ENCODE measurements around the gene ELFN2. TPM values are rescaled to one million over a fixed set of nuclear protein-coding genes. Genes with fewer than 3 reads are reported as not detected.

Gene ELFN2
- total and polyA plus RNA-seq, 4 experiments from 2014 or later = 0.32 to 0.55 TPM; not detected in 2

DNA sequence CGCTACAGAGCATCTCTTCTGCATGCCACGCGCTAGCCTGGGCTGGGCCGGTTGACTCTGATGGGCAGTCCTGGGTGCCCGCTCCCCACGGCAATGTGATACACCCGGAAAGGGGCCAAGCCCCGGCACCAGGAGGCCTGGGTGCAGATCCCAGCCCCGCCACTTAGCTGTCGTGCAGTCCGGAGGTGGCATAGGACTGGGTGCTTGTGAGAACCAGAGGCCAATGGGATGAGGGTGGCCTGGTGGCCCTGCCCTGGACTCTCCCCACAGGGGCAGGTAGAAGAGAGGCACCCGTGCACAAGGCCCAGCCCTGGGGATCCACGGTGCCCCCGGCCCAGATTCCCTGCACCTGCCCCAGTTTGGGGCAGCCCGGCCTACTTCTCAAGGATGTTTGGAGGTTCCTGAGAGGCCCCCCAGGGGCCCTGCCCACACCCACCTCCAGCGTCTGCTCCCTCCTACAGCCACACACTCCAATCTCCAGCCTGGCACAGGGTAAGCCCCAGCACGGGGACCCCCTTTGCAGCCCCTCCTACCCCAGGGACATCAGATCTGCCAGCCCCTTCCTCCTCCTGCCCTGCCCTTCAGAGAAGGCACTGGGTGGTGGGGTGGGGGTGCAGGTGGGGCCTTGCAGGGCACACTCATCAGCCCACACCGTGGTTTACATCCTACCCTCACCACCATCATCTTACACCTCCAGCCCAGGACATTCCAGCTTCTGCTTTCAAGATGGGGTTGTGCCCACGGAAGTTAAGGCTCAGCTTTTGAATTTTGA lies 78.0 kb downstream of the ELFN2 start:
- H3K4me1 ChIP-seq (ENCODE audit: insufficient read depth, low read length) = no peaks in the 10 kb centered on the region
- Mint-ChIP-seq H3K4me3 (no peak overlapping the region), H3K9me3 (peaks cover 0 to 1% (median 0%) of the 10 kb centered on the region in 8 donors), H3K4me1 (peaks cover 0 to 1% (median 0%) of the 10 kb centered on the region in 4 donors), H3K27ac (no peak overlapping the region), H3K27me3 (peaks cover 0 to 2% of the 10 kb centered on the region in 2 donors), H3K36me3 (no peaks in the 10 kb centered on the region)
- H3K36me3 ChIP-seq (ENCODE audit: insufficient read depth, low read length) = no peaks in the 10 kb centered on the region
- no peaks in the 10 kb centered on the region for H3K9me3 ChIP-seq (ENCODE audit: control insufficient read depth in 1 of 2, low read length in 2 of 2)
- no peak for DNase-seq
- no peaks in the 10 kb centered on the region for H3K27me3 ChIP-seq (ENCODE audit: insufficient read depth, low read length)
- ChIA-PET POLR2A (ENCODE audit: partially characterized antibody) (no interaction called here), CTCF (ENCODE audit: partially characterized antibody) (no interaction called here)
- no peak overlapping the region for H3K4me3 ChIP-seq (ENCODE audit: low read length in 2 of 2)
- intact Hi-C loops (cut with micrococcal nuclease) = no loop called here
- H3K27ac ChIP-seq (ENCODE audit: low read depth, low read length) = no peak overlapping the region

GRCh38 chr22:37346505-37346895 lies 80.8 kb downstream of the ELFN2 start:
- H3K36me3 ChIP-seq (ENCODE audit: insufficient read depth, low read length) = no peaks in the 10 kb centered on the region
- POLR2A ChIA-PET (ENCODE audit: partially characterized antibody) = no interaction called here
- no peaks in the 10 kb centered on the region for H3K36me3 Mint-ChIP-seq
- peaks cover 0 to 1% (median 0%) of the 10 kb centered on the region in 4 donors for H3K4me1 Mint-ChIP-seq
- CTCF ChIA-PET (ENCODE audit: partially characterized antibody) = no interaction called here
- H3K9me3 ChIP-seq (ENCODE audit: control insufficient read depth in 1 of 2, low read length in 2 of 2) = no peaks in the 10 kb centered on the region
- no peak overlapping the region for H3K27ac Mint-ChIP-seq
- H3K27me3 ChIP-seq (ENCODE audit: insufficient read depth, low read length) = no peaks in the 10 kb centered on the region
- no peak overlapping the region for H3K4me3 Mint-ChIP-seq
- no peak for DNase-seq
- no peak overlapping the region for H3K4me3 ChIP-seq (ENCODE audit: low read length in 2 of 2)
- peaks cover 0 to 1% (median 0%) of the 10 kb centered on the region in 8 donors for H3K9me3 Mint-ChIP-seq
- H3K27me3 Mint-ChIP-seq = peaks cover 0 to 2% of the 10 kb centered on the region in 2 donors
- H3K27ac ChIP-seq (ENCODE audit: low read depth, low read length) = no peak overlapping the region
- H3K4me1 ChIP-seq (ENCODE audit: insufficient read depth, low read length) = no peaks in the 10 kb centered on the region
- intact Hi-C loops (cut with micrococcal nuclease) = no loop called here

DNA sequence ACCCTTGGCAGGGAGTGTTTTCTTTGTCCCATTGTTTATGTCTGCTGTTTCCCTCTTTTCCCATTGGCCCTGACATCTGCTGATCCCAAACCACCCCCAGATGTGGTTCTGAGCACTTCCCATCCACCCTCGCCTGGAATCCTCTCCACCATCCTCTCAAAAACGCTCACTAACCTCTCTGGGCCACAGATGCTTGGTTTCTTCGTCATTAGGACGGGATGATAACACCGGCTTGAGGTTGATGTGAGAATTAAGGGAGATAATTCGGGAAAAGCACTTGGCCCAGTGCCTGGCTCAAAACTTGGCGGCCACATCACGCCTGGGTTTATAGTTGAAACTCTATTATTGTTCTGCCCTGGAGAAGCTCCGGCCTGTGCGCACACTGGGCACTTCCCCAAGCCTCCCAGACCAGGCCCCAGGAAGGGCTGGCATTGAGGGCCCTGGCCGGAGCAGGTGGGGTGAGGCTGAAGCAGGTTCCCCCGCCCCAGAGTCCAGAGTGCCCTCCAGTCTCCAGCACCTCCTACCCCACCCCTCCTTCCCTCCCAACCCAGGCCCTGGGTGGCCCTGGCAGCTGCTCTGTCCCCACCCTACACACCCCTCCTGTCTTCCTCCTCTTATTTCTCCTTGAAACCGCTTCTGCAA lies 81.3 kb downstream of the ELFN2 start:
- Histone ChIP-seq H3K4me1 (ENCODE audit: insufficient read depth, low read length) (no peaks in the 10 kb centered on the region), H3K27me3 (ENCODE audit: insufficient read depth, low read length) (no peaks in the 10 kb centered on the region), H3K9me3 (ENCODE audit: control insufficient read depth in 1 of 2, low read length in 2 of 2) (no peaks in the 10 kb centered on the region), H3K27ac (ENCODE audit: low read depth, low read length) (no peak overlapping the region), H3K4me3 (ENCODE audit: low read length in 2 of 2) (no peak overlapping the region), H3K36me3 (ENCODE audit: insufficient read depth, low read length) (no peaks in the 10 kb centered on the region)
- ChIA-PET CTCF (ENCODE audit: partially characterized antibody) (interaction anchor here (1.1 kb wide), 1 partner anchor 113 kb away, joined by 5 read pairs; no protein-coding TSS in a partner anchor), POLR2A (ENCODE audit: partially characterized antibody) (no interaction called here)
- Mint-ChIP-seq H3K4me1 (peaks cover 0 to 1% (median 0%) of the 10 kb centered on the region in 4 donors), H3K27me3 (peaks cover 0 to 2% of the 10 kb centered on the region in 2 donors), H3K27ac (no peak overlapping the region), H3K36me3 (no peaks in the 10 kb centered on the region), H3K9me3 (peaks cover 0 to 1% (median 0%) of the 10 kb centered on the region in 8 donors), H3K4me3 (no peak overlapping the region)
- intact Hi-C loops (cut with micrococcal nuclease) = no loop called here
- DNase-seq = no peak

- Histone ChIP-seq H3K27ac (ENCODE audit: low read depth, low read length) (no peak overlapping the region), H3K4me1 (ENCODE audit: insufficient read depth, low read length) (no peaks in the 10 kb centered on the region), H3K4me3 (ENCODE audit: low read length in 2 of 2) (no peak overlapping the region), H3K36me3 (ENCODE audit: insufficient read depth, low read length) (no peaks in the 10 kb centered on the region), H3K9me3 (ENCODE audit: control insufficient read depth in 1 of 2, low read length in 2 of 2) (no peaks in the 10 kb centered on the region), H3K27me3 (ENCODE audit: insufficient read depth, low read length) (no peaks in the 10 kb centered on the region)
- H3K4me1 Mint-ChIP-seq = peaks cover 0 to 1% (median 0%) of the 10 kb centered on the region in 4 donors
- no peaks in the 10 kb centered on the region for H3K36me3 Mint-ChIP-seq
- H3K9me3 Mint-ChIP-seq = peaks cover 0 to 1% (median 0%) of the 10 kb centered on the region in 8 donors
- H3K27me3 Mint-ChIP-seq = peaks cover 0 to 2% of the 10 kb centered on the region in 2 donors
- CTCF ChIA-PET (ENCODE audit: partially characterized antibody) = interaction anchor here (1.1 kb wide), 1 partner anchor 114 kb away, joined by 5 read pairs; no protein-coding TSS in a partner anchor
- peak overlapping the region in 1 of 7 donors; percentile 59 for H3K27ac Mint-ChIP-seq
- H3K4me3 Mint-ChIP-seq = no peak overlapping the region
- DNase-seq = no peak
- intact Hi-C loops (cut with micrococcal nuclease) = no loop called here
- POLR2A ChIA-PET (ENCODE audit: partially characterized antibody) = no interaction called here
These were observed 82.4 kb downstream of the ELFN2 start for GRCh38 chr22:37344735-37345449.

GRCh38 chr22:37343863-37344734 lies 83.2 kb downstream of the ELFN2 start:
- Histone ChIP-seq H3K9me3 (ENCODE audit: control insufficient read depth in 1 of 2, low read length in 2 of 2) (no peaks in the 10 kb centered on the region), H3K36me3 (ENCODE audit: insufficient read depth, low read length) (no peaks in the 10 kb centered on the region), H3K27ac (ENCODE audit: low read depth, low read length) (no peak overlapping the region), H3K27me3 (ENCODE audit: insufficient read depth, low read length) (no peaks in the 10 kb centered on the region), H3K4me3 (ENCODE audit: low read length in 2 of 2) (no peak overlapping the region), H3K4me1 (ENCODE audit: insufficient read depth, low read length) (no peaks in the 10 kb centered on the region)
- Mint-ChIP-seq H3K36me3 (no peaks in the 10 kb centered on the region), H3K4me3 (no peak overlapping the region), H3K4me1 (peaks cover 0 to 1% (median 0%) of the 10 kb centered on the region in 4 donors), H3K9me3 (peaks cover 0 to 1% (median 0%) of the 10 kb centered on the region in 8 donors), H3K27me3 (peaks cover 3 to 7% of the 10 kb centered on the region in 2 donors), H3K27ac (no peak overlapping the region)
- ChIA-PET CTCF (ENCODE audit: partially characterized antibody) (no interaction called here), POLR2A (ENCODE audit: partially characterized antibody) (no interaction called here)
- intact Hi-C loops (cut with micrococcal nuclease) = no loop called here
- DNase-seq = no peak

DNA sequence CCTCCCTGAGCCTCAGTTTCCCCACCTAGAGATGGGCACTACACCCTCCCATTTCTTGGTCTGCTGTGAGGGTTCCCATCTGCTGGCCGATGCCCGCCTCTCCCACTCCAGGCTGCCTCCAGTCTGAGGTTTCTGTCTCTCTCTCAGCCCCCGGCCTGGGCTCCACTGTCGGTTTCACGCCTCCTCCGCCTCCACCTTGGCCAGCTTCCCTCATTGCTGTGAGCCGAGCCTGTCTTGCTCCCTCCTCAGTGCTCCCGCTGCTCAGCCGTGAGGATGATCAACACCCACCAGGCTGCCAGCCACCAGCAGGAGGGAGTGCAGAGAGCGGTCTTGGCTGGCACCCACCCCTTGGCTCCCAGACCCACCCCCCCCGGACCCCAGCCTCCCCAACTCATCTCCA lies 83.9 kb downstream of the ELFN2 start:
- Histone ChIP-seq H3K27ac (ENCODE audit: low read depth, low read length) (no peak overlapping the region), H3K4me3 (ENCODE audit: low read length in 2 of 2) (no peak overlapping the region), H3K4me1 (ENCODE audit: insufficient read depth, low read length) (no peaks in the 10 kb centered on the region), H3K36me3 (ENCODE audit: insufficient read depth, low read length) (no peaks in the 10 kb centered on the region), H3K27me3 (ENCODE audit: insufficient read depth, low read length) (no peaks in the 10 kb centered on the region), H3K9me3 (ENCODE audit: control insufficient read depth in 1 of 2, low read length in 2 of 2) (no peaks in the 10 kb centered on the region)
- Mint-ChIP-seq H3K36me3 (no peaks in the 10 kb centered on the region), H3K4me1 (peaks cover 0 to 1% (median 0%) of the 10 kb centered on the region in 4 donors), H3K9me3 (peaks cover 0 to 1% (median 0%) of the 10 kb centered on the region in 8 donors), H3K4me3 (peak overlapping the region in 1 of 8 donors; percentile 8), H3K27me3 (peaks cover 3 to 10% of the 10 kb centered on the region in 2 donors), H3K27ac (no peak overlapping the region)
- no peak for DNase-seq
- ChIA-PET CTCF (ENCODE audit: partially characterized antibody) (no interaction called here), POLR2A (ENCODE audit: partially characterized antibody) (no interaction called here)
- intact Hi-C loops (cut with micrococcal nuclease) = no loop called here
